HG03103 (cell line): ENCODE measurements around the gene CACNA2D4.
"Not testable (repeated sequence)": the region's sequence is repeated elsewhere in the genome, so short reads cannot be mapped to it uniquely, and the experiment has no call there.

ENCODE experiments used
- ATAC-seq: cut with Tn5 transposase; IDR thresholded peaks from one replicate; pipeline ENCODE4 v1.9.1; 2021; ENCODE audit warnings: low read depth; ENCODE audit not compliant: unreplicated experiment

The CACNA2D4 gene

GRCh38 chr12:1918081-1918883 is at the start of gene CACNA2D4:
CACNA2D4 (minus strand) TSS chr12:1918652; CDS start chr12:1918473, 179 bp downstream.
- no peak for ATAC-seq

GRCh38 chr12:1966561-1967226 is 48.2 kb upstream of the CACNA2D4 start:
- no peak for ATAC-seq

GRCh38 chr12:1965916-1966315 is 47.5 kb upstream of the CACNA2D4 start:
- no peak for ATAC-seq

- ATAC-seq: no peak
Measured at GRCh38 chr12:1962051-1963020, 43.9 kb upstream of the CACNA2D4 start.

- ATAC-seq: no peak
Measured at GRCh38 chr12:1956716-1957115, 38.3 kb upstream of the CACNA2D4 start.

- ATAC-seq: no peak
Measured at GRCh38 chr12:1949771-1950470, 31.5 kb upstream of the CACNA2D4 start.

GRCh38 chr12:1948883-1949282 is 30.4 kb upstream of the CACNA2D4 start:
- no peak for ATAC-seq

- no peak for ATAC-seq
Measured at GRCh38 chr12:1947081-1947480, 28.6 kb upstream of the CACNA2D4 start.

GRCh38 chr12:1946296-1946695 is 27.8 kb upstream of the CACNA2D4 start:
- ATAC-seq: no peak

- not testable (repeated sequence) for ATAC-seq
Measured at GRCh38 chr12:1945502-1945901, 27.1 kb upstream of the CACNA2D4 start.

GRCh38 chr12:1939801-1940607 is 21.6 kb upstream of the CACNA2D4 start:
- ATAC-seq: peak; percentile 51

GRCh38 chr12:1939331-1939730 is 20.9 kb upstream of the CACNA2D4 start:
- no peak for ATAC-seq

- ATAC-seq: no peak
Measured at GRCh38 chr12:1937481-1938224, 19.2 kb upstream of the CACNA2D4 start.

- ATAC-seq: no peak
Measured at GRCh38 chr12:1936406-1937320, 18.2 kb upstream of the CACNA2D4 start.

GRCh38 chr12:1935700-1936378 is 17.4 kb upstream of the CACNA2D4 start:
- no peak for ATAC-seq

GRCh38 chr12:1935242-1935641 is 16.8 kb upstream of the CACNA2D4 start:
- no peak for ATAC-seq

- no peak for ATAC-seq
Measured at GRCh38 chr12:1934831-1935230, 16.4 kb upstream of the CACNA2D4 start.
